GM19328 (cell line): ENCODE measurements around the gene MEP1B.
"Not testable (repeated sequence)": the region's sequence is repeated elsewhere in the genome, so short reads cannot be mapped to it uniquely, and the experiment has no call there.

ENCODE experiments used
- ATAC-seq: cut with Tn5 transposase; IDR thresholded peaks from one replicate; pipeline ENCODE4 v1.9.1; 2021; ENCODE audit warnings: mild to moderate bottlenecking, moderate library complexity; ENCODE audit not compliant: unreplicated experiment

Gene MEP1B

DNA sequence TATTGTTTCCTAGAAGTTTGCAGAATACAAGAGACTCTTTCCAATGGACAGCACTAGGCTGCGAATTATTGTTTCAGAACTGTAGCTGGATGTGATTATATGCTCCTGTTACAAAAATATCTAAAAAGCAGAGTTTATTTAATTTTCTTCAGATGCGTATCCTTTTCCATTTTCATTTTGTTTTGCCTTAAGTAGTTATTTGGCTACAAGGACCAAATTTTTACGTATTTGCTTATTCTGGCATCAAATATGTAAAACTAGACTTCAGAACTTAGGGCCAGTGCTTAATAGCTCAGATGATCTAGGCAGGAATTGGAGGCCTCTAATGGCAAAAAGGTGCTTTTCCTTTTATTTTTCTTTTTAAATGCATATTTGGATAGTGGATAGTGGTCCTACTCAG is 18.7 kb downstream of the MEP1B start:
- ATAC-seq = no peak

DNA sequence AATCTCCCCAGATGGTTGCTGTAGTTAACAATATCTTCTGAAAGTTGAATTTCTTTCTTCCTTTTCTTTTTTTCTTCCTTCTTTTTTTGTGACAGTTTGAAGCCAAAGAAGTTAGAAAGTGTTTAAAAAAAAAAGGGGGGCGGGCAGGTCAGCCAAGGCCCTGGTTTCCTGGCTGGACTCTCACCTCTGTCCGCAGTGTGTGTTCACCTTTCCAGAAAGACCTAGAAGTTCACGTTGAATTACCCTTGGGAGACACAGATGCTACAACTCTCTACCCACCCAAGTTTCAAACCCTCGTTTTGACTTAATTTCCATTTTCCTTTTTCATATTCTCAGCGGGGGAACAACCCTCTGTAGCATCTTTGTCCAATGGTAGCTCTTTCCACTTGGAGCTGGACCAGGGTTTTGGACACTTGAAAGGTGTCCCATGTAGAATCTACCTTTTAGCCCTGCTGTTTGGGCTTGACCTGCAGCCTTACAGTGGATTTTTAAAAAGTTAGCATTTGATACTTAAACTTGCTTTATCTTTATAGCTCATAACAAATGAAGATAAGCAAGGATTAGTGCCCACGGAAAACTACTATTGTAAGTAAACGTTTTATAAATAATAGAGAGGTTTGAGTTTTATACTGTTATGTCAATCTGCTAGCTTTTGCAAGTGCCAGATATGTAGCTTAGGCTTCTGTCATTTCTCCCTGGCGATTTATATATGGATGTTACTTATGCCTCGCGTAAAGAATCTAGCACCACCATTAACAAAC is 20.0 kb downstream of the MEP1B start:
- ATAC-seq = no peak

DNA sequence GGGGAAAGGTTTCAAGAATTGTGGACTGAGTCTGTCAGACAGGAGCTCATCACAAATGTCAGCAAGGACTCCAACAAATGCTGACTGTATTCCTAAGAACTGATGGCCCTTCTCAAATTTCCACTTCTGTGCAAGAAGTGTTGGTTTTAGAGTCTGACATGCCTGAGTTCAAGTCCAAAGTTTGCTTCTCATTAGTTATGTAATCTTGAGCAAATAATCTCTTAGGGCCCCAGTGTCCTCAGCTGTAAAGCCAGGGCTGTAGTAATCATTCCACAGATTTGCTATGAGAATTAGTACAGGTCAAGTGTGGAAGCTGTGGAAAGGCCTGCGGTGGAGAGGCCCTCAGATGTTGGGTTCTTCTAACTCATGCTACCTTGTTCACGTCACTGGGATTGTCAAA is 23.9 kb downstream of the MEP1B start:
- no peak for ATAC-seq

DNA sequence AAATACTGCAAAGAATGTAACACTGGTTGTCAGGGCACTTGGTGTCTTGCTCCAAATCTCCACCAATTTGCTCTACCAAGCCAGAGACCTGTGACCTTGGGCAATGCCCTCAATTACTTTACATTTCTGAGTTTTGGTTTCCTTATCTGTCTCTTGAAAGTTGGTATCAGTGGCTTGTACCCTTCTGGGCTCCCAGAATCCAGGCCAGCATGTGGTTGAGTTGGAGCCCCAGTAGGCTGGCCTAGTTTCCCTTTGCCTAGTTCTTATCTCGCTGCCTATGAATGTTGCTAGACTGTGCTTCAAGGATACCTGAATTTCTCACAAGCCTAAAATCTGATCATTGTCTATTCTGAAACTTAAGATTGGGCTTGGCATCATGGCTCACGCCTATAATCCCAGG is 26.6 kb downstream of the MEP1B start:
- ATAC-seq = no peak

DNA sequence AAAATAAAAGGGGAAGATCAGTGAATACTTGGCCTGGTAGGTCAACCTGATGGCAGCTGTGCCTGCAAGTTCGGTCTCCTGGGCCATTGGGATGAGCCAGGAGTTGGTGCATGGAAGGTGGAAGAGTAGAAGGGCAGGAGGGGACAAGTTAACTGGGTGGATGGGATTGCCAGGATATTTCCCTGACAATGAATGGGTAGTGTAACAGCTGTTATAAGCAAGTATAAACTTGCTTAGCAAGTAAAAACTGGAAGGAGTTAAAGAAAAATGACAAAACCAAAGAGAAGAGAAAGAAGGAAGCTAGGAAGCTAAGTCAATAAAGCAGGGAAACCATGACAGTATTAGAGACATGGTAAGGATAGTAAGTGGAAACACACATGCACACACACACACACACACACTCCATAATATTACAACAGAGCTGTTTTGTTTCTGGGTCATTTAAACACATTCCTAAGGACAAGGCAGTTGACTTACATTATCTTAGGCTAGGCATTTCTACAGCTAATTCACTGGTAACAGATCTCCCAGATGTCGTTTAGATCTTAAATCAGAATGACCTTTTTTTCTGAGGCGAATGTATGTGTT is 29.7 kb downstream of the MEP1B start:
- ATAC-seq = no peak

DNA sequence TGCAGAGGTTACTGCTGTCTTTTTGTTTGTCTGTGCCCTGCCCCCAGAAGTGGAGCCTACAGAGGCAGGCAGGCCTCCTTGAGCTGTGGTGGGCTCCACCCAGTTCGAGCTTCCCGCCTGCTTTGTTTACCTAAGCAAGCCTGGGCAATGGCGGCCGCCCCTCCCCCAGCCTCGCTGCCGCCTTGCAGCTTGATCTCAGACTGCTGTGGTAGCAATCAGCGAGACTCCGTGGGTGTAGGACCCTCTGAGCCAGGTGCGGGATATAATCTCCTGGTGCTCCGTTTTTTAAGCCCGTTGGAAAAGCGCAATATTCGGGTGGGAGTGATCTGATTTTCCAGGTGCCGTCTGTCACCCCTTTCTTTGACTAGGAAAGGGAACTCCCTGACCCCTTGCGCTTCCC is 43.5 kb downstream of the MEP1B start:
- ATAC-seq = not testable (repeated sequence)

DNA sequence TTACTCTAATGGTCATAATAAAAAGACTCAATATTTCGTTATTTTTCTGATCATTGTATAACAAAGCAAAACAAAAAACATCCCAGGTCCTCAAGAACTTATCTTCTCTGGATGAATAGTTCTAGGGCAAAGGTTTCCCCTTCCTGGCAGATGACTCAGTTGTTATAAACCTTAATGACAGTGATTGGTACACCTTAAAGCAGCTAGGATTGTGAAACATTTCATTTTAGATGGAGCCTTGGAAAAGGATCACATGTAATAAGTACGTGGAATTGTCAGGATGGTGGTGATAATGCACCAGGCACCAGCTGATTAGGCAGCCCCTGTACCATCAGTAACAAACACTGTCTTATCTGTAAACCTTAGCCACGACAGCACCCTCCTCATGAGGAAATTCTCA is 47.2 kb downstream of the MEP1B start:
- ATAC-seq = no peak

DNA sequence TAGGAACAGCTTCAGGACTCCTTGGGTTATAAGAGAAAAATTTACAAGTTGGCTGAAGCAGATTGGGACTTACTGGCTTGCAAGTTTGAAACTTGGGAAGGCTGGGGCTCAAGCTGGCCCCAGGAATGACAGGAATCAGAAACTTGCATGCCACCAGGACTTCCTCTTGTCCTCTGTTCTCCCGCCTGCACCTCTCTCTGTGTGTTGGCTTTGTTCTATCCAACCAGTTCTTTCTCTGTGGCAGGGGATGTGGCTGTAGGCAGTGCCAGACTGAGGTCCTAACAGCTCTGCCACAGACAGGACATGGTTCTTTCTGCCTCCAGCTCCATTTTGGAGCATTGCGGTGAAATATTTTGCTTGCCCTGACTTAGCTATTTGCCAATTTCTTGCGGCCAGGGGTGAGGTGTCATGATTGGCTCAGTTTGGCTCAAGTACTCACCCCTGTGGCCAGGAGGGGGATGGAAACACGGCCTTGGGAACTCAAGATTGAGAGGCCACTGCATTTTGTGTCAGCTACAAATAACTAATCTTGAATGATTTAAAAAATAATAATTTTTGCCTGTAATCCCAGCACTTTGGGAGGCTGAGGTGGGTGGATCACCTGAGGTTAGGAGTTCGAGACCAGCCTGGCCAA is 48.9 kb downstream of the MEP1B start:
- ATAC-seq = no peak

DNA sequence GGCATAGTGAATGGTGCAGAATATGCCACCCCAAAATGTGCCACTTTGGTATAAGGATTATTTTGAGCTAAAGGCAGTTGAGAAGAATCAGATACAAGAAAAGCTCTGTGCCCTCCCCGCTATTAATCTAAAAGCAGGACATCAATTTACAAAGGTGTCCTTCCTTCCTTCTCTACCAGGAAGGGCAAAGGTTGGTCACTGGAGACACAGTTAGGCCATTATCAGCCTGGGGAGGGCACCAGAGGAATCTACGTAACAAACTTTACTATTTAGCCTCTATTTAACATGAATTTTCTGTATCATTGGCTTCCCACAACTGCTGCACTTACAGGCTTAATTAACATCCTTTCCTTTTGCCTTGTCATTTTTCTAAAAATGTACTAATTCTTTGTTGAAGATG is 52.6 kb downstream of the MEP1B start:
- no peak for ATAC-seq

DNA sequence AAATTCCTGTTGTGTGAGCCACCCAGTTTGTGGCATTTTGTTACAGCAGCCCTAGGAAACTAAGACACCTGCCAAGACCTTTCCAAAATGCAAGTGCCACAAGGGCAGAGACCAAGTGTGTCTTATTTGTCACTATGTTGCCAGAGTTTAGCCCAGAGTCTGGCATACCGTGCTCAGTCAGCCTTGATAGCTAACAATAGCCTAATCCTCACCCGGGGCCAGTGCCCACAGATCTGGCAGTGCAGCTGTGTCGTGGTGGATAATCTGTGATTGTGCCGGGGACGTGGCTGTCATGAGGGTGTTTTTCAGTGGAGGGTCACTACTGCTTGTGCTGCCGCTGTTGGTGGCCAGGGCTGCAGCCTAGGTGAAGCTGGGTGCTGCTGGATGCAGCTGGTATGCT is 53.5 kb downstream of the MEP1B start:
- no peak for ATAC-seq

DNA sequence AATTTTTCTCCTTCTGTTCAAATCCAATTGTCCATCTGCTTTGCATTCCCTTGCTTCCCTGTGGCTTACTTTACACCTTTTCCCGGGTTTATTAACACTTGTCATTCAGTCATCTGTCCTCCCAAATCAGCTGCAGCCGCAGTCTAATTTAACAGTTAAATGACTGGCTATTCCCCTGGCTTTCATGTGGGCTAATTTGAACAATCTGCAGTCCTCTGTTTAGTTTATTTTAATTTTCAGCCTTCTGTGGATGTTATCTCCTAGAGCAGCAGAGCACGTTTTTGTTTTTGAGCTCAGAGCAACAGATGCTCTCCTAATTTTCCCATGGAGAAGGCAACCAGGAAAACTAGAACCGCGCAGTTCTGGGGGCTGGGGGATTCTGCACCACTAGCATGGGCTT is 55.0 kb downstream of the MEP1B start:
- no peak for ATAC-seq

DNA sequence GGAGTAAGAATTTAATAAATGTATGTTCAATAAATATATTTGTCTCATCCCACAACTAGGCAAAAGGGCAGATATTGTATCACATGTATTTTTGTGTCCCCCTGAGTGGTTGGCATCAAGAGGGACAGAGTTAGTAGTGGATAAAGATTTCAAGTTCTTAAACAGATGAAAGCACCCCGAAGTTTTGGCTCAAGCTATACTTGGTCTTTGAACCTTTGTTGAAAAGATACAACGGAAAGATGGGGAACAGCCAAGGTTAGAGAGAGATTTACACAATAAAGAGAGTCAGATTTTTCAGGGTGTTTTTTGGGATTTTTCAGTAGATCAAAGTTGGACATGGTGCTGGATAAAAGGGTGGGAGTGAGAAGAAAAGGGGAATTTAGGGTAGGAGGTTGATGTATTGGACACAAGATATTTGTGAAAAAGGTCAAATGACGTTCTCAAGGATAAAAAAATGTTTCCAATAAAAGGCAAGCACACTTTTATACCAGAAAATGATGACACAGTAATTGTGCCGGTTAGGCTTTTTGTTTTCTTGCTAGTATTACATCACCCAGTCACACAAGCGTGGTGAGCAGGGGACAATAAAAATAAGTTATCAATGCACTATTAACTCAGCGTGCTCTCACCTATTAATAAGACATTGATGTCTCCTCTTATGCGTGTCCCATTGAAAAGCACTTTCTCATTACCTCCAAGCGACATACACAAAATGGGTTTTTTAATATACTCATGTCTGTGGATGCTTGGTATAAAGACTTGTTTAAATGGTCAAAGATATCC is 59.5 kb downstream of the MEP1B start:
- no peak for ATAC-seq

DNA sequence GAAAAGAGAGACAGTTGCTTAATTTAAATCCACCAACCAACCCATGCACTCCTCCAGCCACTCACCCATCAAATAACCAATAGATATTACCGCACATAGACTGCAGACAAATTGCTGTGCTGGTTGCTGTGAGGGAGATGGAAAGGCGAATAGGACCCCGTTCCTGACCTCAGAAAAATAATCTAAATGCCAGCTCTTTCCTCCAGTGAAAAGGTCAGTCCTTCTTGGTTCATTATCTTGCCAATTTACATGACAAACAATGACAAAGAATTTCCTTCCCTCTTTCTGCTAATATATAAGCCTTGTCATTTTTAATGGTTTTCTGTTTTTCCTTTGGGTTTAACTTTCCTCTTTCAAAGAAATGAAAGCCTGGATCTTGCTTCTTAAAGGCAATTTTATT is 61.6 kb downstream of the MEP1B start:
- no peak for ATAC-seq

DNA sequence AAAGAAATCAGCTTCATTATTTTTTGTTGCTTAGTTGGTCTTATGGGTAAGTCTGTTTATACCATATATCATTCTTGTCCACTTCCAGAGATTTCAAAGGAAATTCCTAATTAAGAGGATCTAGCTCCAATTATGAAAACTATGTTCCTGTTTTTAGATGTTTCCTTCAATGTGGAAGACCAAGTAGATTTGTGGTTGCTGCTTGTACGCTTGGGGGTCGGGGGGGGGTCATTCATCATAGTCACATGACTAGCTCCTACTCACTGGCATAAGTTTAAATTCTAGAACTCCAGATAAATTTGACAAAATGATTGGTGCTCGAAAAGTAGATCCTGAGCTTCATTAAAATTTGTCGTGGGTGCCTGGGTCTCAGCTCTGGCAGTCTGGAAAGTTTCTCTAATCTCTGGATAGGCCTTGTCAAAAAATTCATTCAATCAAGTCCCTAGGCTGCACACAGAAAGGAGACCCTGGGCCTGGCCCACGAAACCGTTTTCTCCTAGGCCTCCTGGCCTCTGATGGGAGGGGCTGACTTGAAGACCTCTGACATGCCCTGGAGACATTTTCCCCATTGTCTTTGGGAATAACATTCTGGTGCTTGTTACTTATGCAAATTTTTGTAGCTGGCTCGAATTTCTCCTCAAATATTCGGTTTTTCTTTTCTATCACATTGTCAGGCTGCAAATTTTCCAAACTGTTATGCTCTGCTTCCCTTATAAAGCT is 62.5 kb downstream of the MEP1B start:
- no peak for ATAC-seq

DNA sequence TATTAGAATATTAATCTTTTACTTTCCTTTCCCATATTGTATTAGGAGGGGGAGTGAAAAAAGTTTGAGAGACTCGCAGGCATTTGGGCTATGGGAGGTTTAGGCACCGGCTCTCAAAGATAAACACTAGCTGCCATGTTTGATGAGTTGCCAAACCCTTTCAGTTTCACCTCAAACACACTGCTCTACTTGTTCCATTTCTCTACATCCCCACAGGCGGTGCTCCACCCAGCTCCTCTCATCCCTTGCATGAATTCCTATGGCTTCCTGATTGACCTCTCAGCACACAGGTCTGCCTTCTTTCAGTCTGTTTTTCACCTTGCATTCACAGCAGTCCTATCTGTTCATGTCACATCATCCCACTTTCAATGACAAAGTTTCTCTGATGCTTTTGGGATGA is 65.7 kb downstream of the MEP1B start:
- no peak for ATAC-seq

DNA sequence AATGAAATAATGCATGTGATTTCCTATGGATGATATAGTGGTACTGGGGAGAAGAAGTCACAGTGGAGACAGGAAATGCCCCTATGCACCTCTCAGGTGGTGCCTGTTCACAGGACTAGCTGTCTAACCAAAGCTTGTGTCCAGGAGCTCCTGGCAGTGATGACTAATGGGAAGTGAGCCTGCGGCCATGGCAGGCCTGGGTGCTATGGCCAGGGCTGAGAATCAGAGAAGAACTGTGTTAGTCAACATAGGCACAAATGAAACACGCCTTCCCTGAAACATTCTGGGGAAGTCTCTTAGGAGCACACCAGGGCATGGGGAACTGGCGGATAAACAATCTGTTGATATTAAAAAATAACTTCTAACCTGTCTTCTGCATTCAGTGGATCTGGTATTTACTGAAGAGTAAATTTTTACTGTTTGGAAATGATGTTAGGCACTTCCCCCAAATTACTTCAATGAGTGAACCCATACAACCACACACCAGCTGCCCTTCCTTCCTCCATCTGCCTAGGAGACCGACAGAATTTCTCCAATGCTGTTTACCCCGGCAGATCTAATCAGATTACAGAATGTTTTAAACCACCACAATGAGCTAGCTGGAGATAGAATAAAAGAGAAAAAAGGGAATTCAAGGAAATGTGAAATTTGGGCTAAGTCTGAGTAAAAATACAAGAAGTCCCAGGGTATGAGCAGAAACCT is 67.4 kb downstream of the MEP1B start:
- no peak for ATAC-seq

DNA sequence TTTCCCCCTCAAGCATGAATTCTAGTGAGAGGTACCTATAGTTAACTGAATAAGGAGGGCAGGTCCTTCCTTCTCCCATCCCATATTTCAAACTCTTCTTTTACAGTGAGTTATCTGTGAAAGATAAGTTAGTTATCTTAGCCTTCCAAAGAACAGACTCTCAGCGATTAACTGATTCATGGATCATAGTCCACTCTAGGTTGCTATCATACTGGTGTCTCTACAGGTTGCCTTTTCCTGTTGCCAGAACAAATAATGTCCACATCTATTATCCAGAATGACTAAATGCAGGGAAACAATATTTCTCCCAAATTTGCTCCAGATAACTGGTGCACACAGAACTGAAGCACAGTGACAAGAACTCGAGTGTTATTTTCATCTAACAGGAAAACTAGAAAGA is 68.3 kb downstream of the MEP1B start:
- ATAC-seq = no peak

DNA sequence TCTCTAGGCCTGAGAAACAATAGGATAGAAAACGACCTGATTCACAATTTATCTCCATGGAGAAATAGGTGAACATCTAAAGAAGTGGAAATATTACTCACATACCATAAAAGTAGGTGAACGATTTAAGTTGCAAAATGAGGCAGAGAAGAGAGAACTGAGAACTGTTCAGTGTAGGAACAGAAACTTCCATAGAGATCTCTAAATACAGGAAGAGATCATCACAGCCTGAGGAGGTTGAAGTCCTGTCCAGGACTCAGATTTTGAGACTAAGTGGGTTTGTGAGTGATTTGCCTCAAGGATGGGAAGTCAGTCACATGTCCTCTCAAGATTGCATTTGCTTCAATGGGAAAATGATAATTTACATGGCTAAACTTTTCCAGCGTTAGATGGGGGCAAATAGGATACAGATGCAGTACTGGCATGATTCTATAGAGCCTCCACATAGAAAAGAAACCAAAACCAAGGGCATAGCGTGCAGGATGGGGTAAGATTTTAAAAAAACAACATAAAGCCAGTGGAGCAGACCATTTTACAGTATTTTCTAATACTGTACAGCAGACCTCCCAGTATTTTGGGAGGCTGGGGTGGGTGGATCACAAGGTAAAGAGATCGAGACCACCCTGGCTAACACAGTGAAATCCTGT is 68.8 kb downstream of the MEP1B start:
- ATAC-seq = no peak

DNA sequence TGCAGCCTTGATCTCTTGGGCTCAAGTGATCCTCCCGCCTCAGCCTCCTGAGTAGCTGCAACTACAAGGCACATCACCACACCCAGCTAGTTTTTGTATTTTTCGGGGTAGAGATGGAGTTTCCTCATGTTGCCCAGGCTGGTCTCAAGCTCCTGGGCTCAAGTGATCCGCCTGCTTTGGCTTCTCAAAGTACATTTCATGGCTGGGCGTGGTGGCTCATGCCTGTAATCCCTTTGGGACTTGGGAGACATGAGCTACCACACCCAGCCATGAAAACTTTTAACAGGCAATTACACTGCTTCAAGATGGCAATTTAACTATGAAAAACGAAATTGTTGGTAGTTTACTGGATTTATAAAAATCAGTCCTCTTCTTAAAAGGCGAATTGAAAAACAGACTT is 69.7 kb downstream of the MEP1B start:
- ATAC-seq = no peak

DNA sequence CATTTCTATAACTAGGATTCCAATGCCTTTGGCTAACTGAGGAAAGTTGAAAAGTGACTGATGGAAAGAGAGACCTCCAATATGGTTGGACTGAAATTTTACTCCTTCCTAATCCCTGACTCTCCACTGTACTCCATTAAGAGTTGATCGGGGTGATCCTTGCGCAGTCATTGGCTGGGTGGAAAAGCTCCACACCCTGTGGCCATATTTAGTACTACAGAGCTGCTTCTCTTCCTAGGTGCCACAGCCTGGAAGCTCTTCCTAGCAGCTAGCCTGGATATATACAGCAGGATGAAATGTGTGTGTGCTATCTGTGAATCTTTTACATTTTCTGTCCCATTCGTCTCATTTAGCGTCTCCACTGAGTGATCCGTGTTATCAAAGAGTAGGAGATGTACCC is 71.2 kb downstream of the MEP1B start:
- no peak for ATAC-seq
